Measurements from ENCODE around the gene SLC35G3. TPM values are rescaled to one million over a fixed set of nuclear protein-coding genes. Genes with fewer than 3 reads are reported as not detected.

The SLC35G3 gene
- total RNA-seq, 4 donors from 2014 or later = not detected

DNA sequence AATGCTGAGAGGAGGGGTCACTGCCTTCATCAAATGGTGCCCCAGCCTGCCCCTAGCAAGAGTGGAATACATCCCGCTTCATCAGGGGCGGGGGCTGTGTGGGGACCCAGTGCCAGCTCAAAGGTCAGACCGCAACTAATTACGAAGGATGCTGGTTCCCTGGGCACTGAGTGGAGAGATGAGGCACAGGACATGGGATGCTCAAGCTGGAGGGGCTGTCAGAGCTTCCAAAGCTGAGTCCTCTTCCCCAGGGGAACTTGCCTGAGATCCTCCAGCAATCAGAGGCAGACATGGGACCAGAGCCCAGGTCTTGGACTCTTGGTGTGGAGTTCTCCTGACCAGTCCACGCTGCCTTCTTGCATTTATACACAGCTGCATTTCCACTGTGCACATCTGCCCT is 27.7 kb downstream of the SLC35G3 start:
- no peak overlapping the region for H3K4me3 ChIP-seq (ENCODE audit: low read depth, poor library complexity, severe bottlenecking)
- intact Hi-C loops (cut with DNase I; ENCODE audit: low total_unique reads) = no loop called here
- 43 to 65% methylated on average over 5 of the region's 5 CpGs for WGBS, 2 donors
- DNase-seq (ENCODE audit: low spot score in 2 of 2) = peak in 1 of 2 donors; percentile 61
- TF ChIP-seq, protein P1, sequence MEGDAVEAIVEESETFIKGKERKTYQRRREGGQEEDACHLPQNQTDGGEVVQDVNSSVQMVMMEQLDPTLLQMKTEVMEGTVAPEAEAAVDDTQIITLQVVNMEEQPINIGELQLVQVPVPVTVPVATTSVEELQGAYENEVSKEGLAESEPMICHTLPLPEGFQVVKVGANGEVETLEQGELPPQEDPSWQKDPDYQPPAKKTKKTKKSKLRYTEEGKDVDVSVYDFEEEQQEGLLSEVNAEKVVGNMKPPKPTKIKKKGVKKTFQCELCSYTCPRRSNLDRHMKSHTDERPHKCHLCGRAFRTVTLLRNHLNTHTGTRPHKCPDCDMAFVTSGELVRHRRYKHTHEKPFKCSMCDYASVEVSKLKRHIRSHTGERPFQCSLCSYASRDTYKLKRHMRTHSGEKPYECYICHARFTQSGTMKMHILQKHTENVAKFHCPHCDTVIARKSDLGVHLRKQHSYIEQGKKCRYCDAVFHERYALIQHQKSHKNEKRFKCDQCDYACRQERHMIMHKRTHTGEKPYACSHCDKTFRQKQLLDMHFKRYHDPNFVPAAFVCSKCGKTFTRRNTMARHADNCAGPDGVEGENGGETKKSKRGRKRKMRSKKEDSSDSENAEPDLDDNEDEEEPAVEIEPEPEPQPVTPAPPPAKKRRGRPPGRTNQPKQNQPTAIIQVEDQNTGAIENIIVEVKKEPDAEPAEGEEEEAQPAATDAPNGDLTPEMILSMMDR (IDR thresholded peaks at IDR 0.05) = no peak
- TF ChIP-seq POLR2A (IDR thresholded peaks at IDR 0.05) = no peak

DNA sequence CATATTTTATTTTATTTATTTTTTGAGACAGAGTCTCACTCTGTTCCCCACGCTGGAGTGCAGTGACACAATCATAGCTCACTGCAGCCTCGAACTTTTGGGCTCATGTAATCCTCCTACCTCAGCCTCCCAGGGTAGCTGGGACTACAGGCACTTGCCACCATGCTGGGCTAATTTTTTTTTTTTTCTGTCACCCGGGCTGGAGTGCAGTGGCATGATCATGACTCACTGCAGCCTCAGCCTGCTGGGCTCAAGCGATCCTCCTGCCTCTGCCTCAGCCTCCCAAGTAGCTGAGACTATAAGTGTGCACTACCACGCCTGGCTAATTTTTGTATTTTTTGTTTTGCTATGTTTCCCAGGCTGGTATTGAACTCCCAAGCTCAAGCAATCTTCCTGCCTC is 29.5 kb downstream of the SLC35G3 start:
- 76 to 80% methylated on average over 5 of the region's 5 CpGs for WGBS, 2 donors
- H3K4me3 ChIP-seq (ENCODE audit: low read depth, poor library complexity, severe bottlenecking) = no peak overlapping the region
- TF ChIP-seq POLR2A (IDR thresholded peaks at IDR 0.05) = no peak
- TF ChIP-seq, protein P1 (IDR thresholded peaks at IDR 0.05) = no peak
- intact Hi-C loops (cut with DNase I; ENCODE audit: low total_unique reads) = no loop called here
- no peak for DNase-seq (ENCODE audit: low spot score in 2 of 2)

DNA sequence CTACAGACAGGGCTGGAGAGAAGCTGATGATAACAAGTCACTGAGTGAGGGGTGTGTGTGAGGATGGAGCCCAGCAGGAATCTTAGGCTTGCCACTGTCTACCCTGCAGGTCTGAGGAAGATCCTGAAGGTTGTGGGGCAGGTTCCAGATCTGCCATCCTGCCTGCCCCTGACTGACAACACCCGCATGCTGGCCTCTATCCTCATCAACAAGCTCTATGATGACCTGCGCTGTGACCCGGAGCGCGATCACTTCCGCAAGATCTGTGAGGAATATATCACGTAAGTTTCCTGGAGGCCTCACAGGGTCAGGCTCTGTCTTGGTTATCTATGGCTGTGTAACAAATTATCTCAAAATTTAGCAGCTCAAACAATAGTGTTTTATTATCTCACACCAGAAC is 30.3 kb downstream of the SLC35G3 start:
- TF ChIP-seq, protein P1 (IDR thresholded peaks at IDR 0.05) = no peak
- no peak for TF ChIP-seq POLR2A (IDR thresholded peaks at IDR 0.05)
- DNase-seq (ENCODE audit: low spot score in 2 of 2) = no peak
- intact Hi-C loops (cut with DNase I; ENCODE audit: low total_unique reads) = no loop called here
- no peak overlapping the region for H3K4me3 ChIP-seq (ENCODE audit: low read depth, poor library complexity, severe bottlenecking)
- WGBS, 2 donors = 99 to 100% methylated on average over 7 of the region's 7 CpGs

DNA sequence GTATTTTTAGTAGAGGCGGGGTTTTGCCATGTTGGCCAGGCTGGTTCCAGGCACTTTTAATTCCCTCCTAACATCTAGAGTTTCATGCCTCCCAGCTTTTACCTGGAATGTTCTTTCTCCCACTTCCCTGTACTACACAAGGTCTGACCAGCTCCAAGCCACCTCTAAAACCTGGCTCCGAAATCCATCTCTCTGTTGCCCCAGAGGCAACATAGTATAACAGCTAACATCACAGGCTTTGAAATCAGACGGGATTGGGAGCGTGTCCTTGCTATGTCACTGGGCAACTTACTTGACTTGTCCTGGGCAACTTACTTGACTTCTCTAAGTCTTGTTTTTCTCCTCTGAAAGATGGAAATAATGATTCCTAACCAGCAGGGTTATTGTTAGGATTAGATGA is 31.4 kb downstream of the SLC35G3 start:
- WGBS, 2 donors = 64 to 82% methylated on average over 4 of the region's 4 CpGs
- intact Hi-C loops (cut with DNase I; ENCODE audit: low total_unique reads) = no loop called here
- TF ChIP-seq, protein P1 (IDR thresholded peaks at IDR 0.05) = no peak
- TF ChIP-seq POLR2A (IDR thresholded peaks at IDR 0.05) = no peak
- DNase-seq (ENCODE audit: low spot score in 2 of 2) = no peak
- H3K4me3 ChIP-seq (ENCODE audit: low read depth, poor library complexity, severe bottlenecking) = no peak overlapping the region

DNA sequence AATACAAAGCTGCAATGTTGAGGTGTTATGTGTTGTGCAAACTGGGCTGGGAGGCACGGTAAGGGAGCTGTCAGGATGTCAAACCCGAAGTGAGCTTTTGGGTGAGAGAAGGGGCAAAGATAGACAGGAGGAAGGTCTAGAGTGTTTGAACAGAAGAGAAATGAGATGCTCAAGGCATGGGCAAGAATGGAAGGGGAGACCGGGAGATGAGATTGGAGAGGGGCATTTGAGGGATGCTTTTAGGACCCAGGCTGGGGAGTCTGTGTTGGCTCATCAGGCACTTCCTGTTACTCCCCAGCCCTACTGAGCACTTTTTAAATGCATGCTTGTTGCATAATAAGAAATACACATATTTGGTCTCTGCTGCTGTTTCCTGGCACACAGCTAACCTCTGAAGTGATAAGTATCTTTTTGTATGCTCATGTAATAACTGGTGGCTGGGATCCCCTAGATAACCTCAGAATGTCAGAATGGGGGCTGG is 32.9 kb downstream of the SLC35G3 start:
- intact Hi-C loops (cut with DNase I; ENCODE audit: low total_unique reads) = no loop called here
- TF ChIP-seq, protein P1 (IDR thresholded peaks at IDR 0.05) = no peak
- TF ChIP-seq POLR2A (IDR thresholded peaks at IDR 0.05) = no peak
- WGBS, 2 donors = 66 to 68% methylated on average over 3 of the region's 3 CpGs
- DNase-seq (ENCODE audit: low spot score in 2 of 2) = no peak
- H3K4me3 ChIP-seq (ENCODE audit: low read depth, poor library complexity, severe bottlenecking) = no peak overlapping the region

Measured in lower leg skin (tissue), 4 donors.